Subcutaneous adipose tissue (tissue), 4 donors: ENCODE data around the gene GTPBP1. TPM values are rescaled to one million over a fixed set of nuclear protein-coding genes. Genes with fewer than 3 reads are reported as not detected.

Experiments used
- total RNA-seq, 4 donors: library from RNA; depleted of rRNA; stranded (reverse); fragments of >200 nt; gene quantifications; one replicate each; pipeline ENCODE4 v1.1.0, GENCODE V29; 2016
- TF ChIP-seq, protein P1 (sequence below): fragments of 450-650 bp; IDR thresholded peaks from one replicate; pipeline ENCODE4 v1.5.1; 2016; ENCODE audit warnings: low read depth, mild to moderate bottlenecking, control low read depth, antibody characterized with exemption, moderate library complexity

GTPBP1 gene
- total RNA-seq, 4 donors from 2014 or later, result 15.7 to 35.2 (median 30.0) TPM

DNA sequence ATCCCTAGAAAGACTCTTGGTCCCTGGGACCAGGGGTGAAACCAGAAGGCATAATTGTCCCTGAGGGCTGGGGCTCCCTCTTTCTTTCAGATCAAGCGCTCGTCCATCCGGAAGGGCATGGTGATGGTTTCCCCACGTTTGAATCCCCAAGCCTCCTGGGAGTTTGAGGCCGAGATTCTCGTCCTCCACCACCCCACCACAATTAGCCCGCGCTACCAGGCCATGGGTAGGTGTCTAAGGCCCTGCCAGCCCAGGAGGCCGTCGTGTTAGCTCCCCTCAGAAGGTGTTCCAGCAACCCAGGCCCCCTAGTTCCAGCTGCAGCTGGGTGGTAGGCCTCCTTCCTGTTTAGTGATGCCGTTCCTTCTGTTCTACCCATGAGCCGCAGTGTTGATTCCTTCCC lies 21.4 kb downstream of the GTPBP1 start:
- TF ChIP-seq, protein P1, sequence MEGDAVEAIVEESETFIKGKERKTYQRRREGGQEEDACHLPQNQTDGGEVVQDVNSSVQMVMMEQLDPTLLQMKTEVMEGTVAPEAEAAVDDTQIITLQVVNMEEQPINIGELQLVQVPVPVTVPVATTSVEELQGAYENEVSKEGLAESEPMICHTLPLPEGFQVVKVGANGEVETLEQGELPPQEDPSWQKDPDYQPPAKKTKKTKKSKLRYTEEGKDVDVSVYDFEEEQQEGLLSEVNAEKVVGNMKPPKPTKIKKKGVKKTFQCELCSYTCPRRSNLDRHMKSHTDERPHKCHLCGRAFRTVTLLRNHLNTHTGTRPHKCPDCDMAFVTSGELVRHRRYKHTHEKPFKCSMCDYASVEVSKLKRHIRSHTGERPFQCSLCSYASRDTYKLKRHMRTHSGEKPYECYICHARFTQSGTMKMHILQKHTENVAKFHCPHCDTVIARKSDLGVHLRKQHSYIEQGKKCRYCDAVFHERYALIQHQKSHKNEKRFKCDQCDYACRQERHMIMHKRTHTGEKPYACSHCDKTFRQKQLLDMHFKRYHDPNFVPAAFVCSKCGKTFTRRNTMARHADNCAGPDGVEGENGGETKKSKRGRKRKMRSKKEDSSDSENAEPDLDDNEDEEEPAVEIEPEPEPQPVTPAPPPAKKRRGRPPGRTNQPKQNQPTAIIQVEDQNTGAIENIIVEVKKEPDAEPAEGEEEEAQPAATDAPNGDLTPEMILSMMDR, result no peak

DNA sequence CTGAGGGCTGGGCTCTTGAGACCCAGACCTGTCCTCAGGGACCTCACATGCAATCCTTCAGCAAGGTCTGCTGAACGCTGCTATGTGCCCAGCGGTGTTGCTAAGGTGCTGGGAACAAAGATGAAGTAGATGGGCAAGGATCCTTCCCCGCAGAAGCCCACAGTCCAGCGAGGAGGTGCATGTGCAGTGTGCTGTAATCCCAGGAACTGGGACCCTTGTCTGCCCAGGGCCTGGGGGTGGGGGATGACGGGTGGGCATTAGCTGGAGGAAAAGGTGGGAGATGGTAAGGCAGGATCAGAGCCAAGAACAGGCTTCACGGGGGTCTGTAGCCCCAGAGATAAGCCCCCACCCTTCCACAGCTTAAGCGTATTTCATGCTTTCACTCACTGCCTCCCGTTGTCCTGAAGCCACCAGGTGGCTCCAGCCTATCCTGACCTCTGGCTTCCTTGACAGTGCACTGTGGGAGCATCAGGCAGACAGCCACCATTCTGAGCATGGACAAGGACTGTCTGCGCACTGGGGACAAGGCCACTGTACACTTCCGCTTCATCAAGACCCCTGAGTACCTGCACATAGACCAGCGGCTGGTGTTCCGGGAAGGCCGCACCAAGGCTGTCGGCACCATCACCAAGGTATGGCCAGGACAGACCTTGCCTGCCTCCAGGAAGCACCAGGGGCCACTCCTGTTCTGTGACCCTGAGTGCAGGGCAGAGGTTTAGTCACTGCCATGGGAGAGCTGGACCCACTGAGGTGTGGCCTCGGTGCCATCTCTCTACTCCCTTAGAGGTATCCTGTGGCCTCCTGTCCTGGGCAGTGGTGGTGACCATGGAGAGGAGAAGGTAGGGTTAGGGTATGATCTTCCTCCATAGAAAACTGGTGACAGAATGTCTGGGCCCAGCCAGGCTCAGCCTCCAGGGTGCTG lies 22.0 kb downstream of the GTPBP1 start:
- TF ChIP-seq, protein P1, result no peak

DNA sequence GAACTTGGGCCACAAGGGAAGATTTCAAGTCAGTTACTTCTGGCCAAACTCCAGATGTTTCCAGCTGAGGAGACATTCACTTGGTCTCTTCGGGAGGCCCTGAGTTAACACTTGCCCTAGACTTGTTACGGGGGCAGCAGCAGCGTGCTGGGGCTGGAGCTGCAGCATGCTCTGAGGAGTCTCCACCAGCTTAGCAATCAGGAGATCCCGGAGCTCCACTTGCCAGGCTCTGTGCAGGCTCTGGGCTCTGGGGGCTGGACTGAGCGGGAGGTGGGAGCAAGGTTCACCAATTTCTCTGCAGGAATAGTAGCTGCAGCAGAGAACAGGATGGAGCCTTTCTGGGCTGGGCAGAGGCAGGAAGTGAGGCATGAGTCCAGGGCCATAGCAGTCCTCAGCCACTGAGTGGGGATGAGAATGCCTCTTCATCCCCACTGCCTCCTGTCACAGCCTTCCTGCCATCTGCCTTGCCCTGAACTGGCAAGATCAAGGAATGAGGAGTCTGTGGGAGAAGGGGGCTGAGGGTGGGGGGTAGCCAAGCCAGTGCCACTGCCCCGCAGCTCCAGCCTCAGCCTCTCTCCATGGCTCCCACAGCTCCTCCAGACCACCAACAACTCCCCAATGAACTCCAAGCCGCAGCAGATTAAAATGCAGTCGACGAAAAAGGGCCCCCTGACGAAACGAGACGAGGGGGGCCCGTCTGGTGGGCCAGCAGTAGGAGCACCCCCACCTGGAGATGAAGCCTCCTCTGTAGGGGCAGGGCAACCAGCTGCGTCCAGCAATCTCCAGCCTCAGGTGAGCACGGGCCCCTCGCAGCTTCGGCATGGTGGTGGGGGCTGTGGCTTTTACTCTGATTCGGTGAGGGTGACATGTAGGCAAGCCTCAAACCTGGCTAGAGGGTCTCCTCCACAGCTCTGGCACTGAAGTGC lies 23.4 kb downstream of the GTPBP1 start:
- TF ChIP-seq, protein P1, result no peak

DNA sequence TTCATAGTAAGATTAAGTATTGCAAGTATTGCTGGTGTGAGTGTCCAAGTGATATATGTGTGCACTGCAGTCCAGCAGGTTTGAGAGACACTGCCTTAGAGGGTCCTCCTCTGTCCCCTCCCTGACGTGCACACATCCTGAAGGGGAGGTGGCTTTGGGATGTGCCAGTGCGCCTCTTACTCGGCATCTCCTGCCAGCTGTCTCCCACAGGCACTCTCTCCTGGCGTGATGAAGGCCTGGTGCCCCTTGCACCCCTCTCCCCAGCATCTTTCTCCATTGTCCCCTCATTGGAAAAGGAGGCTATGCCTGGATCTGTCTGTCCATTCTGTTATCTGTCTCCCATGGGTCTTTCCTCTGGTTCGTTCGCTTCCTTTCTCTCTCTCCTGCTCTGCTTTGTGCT lies 24.2 kb downstream of the GTPBP1 start:
- TF ChIP-seq, protein P1, result no peak

DNA sequence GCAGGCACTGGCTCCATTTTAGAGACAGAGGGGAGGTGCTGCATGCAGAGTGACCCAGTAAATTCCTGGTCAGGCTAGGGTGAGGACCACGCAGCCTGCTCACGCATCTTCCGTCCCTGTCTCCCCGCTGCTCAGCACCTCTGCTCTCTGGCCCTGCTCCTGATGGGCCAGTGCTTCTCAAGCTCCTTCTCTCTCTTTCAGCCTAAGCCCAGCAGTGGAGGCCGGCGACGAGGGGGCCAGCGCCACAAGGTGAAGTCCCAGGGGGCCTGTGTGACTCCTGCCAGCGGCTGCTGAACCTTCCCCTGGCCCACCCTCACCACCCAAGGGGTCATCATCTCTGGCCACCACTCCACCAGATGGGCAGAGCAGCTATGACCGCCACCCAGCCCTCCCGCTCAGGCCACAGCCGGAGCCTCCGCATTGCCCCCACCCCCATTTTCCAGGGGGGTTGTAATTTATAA lies 24.7 kb downstream of the GTPBP1 start:
- TF ChIP-seq, protein P1, result no peak

DNA sequence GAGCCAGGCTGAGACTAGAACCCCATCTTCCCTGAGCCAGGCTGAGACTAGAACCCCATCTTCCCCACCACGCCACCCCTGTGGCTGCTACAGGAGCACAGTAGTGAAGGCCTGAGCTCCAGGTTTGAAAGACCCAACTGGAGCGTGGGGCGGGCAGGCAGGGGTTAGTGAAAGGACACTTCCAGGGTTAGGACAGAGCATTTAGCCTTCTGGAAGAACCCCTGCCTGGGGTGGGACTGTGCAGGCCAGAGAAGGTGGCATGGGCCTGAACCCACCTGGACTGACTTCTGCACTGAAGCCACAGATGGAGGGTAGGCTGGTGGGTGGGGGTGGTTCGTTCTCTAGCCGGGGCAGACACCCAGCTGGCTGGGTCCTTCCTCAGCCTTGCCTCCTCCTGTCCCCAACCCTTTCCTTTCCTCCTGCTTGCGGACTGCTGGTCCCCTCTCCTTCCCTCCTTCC lies 26.0 kb downstream of the GTPBP1 start:
- TF ChIP-seq, protein P1, result no peak
